GM18873 (cell line): ENCODE measurements around the gene EFCAB8.
"Not testable (repeated sequence)": the region's sequence is repeated elsewhere in the genome, so short reads cannot be mapped to it uniquely, and the experiment has no call there.

Source experiments
- ATAC-seq: cut with Tn5 transposase; IDR thresholded peaks from one replicate; pipeline ENCODE4 v1.9.1; 2021; ENCODE audit warnings: mild to moderate bottlenecking, moderate library complexity, moderate number of reproducible peaks; ENCODE audit not compliant: unreplicated experiment, low FRiP score

EFCAB8 gene

GRCh38 chr20:32841632-32842031 lies 17.1 kb upstream of the EFCAB8 start:
- no peak for ATAC-seq

- no peak for ATAC-seq
Observed at GRCh38 chr20:32842688-32843524, 15.8 kb upstream of the EFCAB8 start.

GRCh38 chr20:32845786-32846185 lies 12.9 kb upstream of the EFCAB8 start:
- ATAC-seq: no peak

GRCh38 chr20:32846852-32847251 lies 11.9 kb upstream of the EFCAB8 start:
- ATAC-seq: no peak

- no peak for ATAC-seq
Observed at GRCh38 chr20:32847964-32848363, 10.8 kb upstream of the EFCAB8 start.

- ATAC-seq: no peak
Observed at GRCh38 chr20:32848846-32849245, 9.9 kb upstream of the EFCAB8 start.

GRCh38 chr20:32849577-32849976 lies 9.1 kb upstream of the EFCAB8 start:
- ATAC-seq: no peak

- no peak for ATAC-seq
Observed at GRCh38 chr20:32855387-32855786, 3.3 kb upstream of the EFCAB8 start.

- no peak for ATAC-seq
Observed at GRCh38 chr20:32858189-32858588, 534 bp upstream of the EFCAB8 start.

- no peak for ATAC-seq
Observed at GRCh38 chr20:32861446-32861845, 2.7 kb downstream of the EFCAB8 start.

GRCh38 chr20:32869562-32869961 lies 10.8 kb downstream of the EFCAB8 start:
- ATAC-seq: no peak

GRCh38 chr20:32870526-32870925 lies 11.8 kb downstream of the EFCAB8 start:
- ATAC-seq: not testable (repeated sequence)

GRCh38 chr20:32870985-32871384 lies 12.3 kb downstream of the EFCAB8 start:
- ATAC-seq: no peak

- no peak for ATAC-seq
Observed at GRCh38 chr20:32871627-32872160, 13.0 kb downstream of the EFCAB8 start.

- no peak for ATAC-seq
Observed at GRCh38 chr20:32872266-32872665, 13.5 kb downstream of the EFCAB8 start.

- no peak for ATAC-seq
Observed at GRCh38 chr20:32875673-32876072, 16.9 kb downstream of the EFCAB8 start.

GRCh38 chr20:32877507-32877906 lies 18.8 kb downstream of the EFCAB8 start:
- no peak for ATAC-seq

- ATAC-seq: no peak
Observed at GRCh38 chr20:32878820-32879219, 20.1 kb downstream of the EFCAB8 start.

GRCh38 chr20:32879538-32879937 lies 20.8 kb downstream of the EFCAB8 start:
- no peak for ATAC-seq

- ATAC-seq: no peak
Observed at GRCh38 chr20:32880635-32881034, 21.9 kb downstream of the EFCAB8 start.

- ATAC-seq: no peak
Observed at GRCh38 chr20:32883081-32883480, 24.4 kb downstream of the EFCAB8 start.

- ATAC-seq: no peak
Observed at GRCh38 chr20:32885185-32885584, 26.5 kb downstream of the EFCAB8 start.
